ENCODE measurements around the gene CHP1. TPM values are rescaled to one million over a fixed set of nuclear protein-coding genes. Genes with fewer than 3 reads are reported as not detected.
"Not testable (repeated sequence)": the region's sequence is repeated elsewhere in the genome, so short reads cannot be mapped to it uniquely, and the experiment has no call there.

Gene CHP1
- polyA plus RNA-seq, 1 of the 3 experiments (the other 2 are of a cell fraction): 30.5 TPM

- CTCF ChIA-PET: no interaction called here
Measured at GRCh38 chr15:41233367-41233771, 2.3 kb downstream of the CHP1 start.

GRCh38 chr15:41235228-41235627 is 4.2 kb downstream of the CHP1 start:
- H3K9ac ChIP-seq; H3K9me3 ChIP-seq; POLR2A ChIA-PET; H2AFZ ChIP-seq (ENCODE audit: low read depth); H4K20me1 ChIP-seq (ENCODE audit: insufficient read depth); DNase-seq; H3K9me2 ChIP-seq; H3K4me1 ChIP-seq (ENCODE audit: control insufficient read depth in 1 of 2, insufficient read depth in 2 of 2, low read depth in 1 of 2, low read length in 1 of 2); H3K36me3 ChIP-seq (replicated peaks in 1 of 2; ENCODE audit: control insufficient read depth in 1 of 2, insufficient read depth in 2 of 2, low read length in 1 of 2); H3F3A ChIP-seq (replicated peaks; ENCODE audit: insufficient read depth); H3K4me2 ChIP-seq; H3K27me3 ChIP-seq (ENCODE audit: insufficient read depth); H3K27ac ChIP-seq (ENCODE audit: low read depth in 2 of 2, low read length in 1 of 2); H3K4me3 ChIP-seq (ENCODE audit: low read depth in 2 of 2, low read length in 1 of 2): not testable (repeated sequence)
- peaks cover 65% of the 10 kb centered on the region for H3K79me2 ChIP-seq (ENCODE audit: insufficient read depth)
- 91% methylated on average over 5 of the region's 5 CpGs for WGBS (ENCODE audit: low lambda C conversion rate)
- CTCF ChIA-PET: interaction anchor here (1.0 kb wide), 1 partner anchor 11 kb away, joined by 5 read pairs; no protein-coding TSS in a partner anchor

More at GRCh38 chr15:41233367-41233771, 2.3 kb downstream of the CHP1 start:
- Histone ChIP-seq H3K27ac (ENCODE audit: low read depth in 2 of 2, low read length in 1 of 2) (no peak overlapping the region), H3F3A (replicated peaks; ENCODE audit: insufficient read depth) (peaks cover 11% of the 10 kb centered on the region), H3K4me3 (ENCODE audit: low read depth in 2 of 2, low read length in 1 of 2) (no peak overlapping the region), H3K79me2 (ENCODE audit: insufficient read depth) (peaks cover 61% of the 10 kb centered on the region), H3K9me3 (no peaks in the 10 kb centered on the region), H3K9me2 (no peaks in the 10 kb centered on the region), H3K9ac (no peak overlapping the region), H2AFZ (ENCODE audit: low read depth) (no peak overlapping the region), H4K20me1 (ENCODE audit: insufficient read depth) (peaks cover 7% of the 10 kb centered on the region; the same call in 1 of the 2 replicates), H3K36me3 (replicated peaks in 1 of 2; ENCODE audit: control insufficient read depth in 1 of 2, insufficient read depth in 2 of 2, low read length in 1 of 2) (no peaks in the 10 kb centered on the region), H3K27me3 (ENCODE audit: insufficient read depth) (no peaks in the 10 kb centered on the region), H3K4me1 (ENCODE audit: control insufficient read depth in 1 of 2, insufficient read depth in 2 of 2, low read depth in 1 of 2, low read length in 1 of 2) (peaks cover 0 to 8% of the 10 kb centered on the region in 2 experiments; a peak in 2 of 4 replicates), H3K4me2 (peak overlapping the region; percentile 95)
- no peak for DNase-seq
- WGBS (ENCODE audit: low lambda C conversion rate): 56% methylated on average over 1 of the region's 1 CpG
- TF ChIP-seq ELF1 (IDR thresholded peaks at IDR 0.05) (peak; percentile 64), JUND (IDR thresholded peaks at IDR 0.05) (peak; percentile 58), NRF1 (IDR thresholded peaks at IDR 0.05; ENCODE audit: low read depth, low read length) (no peak), FOSL2 (IDR thresholded peaks at IDR 0.05; ENCODE audit: borderline replicate concordance, low read depth) (peak; percentile 74; the same call in 1 of the 2 replicates)
- TF ChIP-seq, protein P1, sequence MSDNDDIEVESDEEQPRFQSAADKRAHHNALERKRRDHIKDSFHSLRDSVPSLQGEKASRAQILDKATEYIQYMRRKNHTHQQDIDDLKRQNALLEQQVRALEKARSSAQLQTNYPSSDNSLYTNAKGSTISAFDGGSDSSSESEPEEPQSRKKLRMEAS (IDR thresholded peaks at IDR 0.05; ENCODE audit: low read depth): peak; percentile 51; the same call in 1 of the 2 replicates
- POLR2A ChIA-PET: no interaction called here

- ChIA-PET CTCF (interaction anchor here (1.0 kb wide), 1 partner anchor 10 kb away, joined by 5 read pairs; no protein-coding TSS in a partner anchor), POLR2A (no interaction called here)
- TF ChIP-seq, protein P1 (IDR thresholded peaks at IDR 0.05; ENCODE audit: low read depth): no peak
- TF ChIP-seq IRF3 (IDR thresholded peaks at IDR 0.05; ENCODE audit: low read depth, low read length) (no peak), POLR2AphosphoS5 (IDR thresholded peaks at IDR 0.05; ENCODE audit: low read depth, low read length) (no peak), TCF12 (IDR thresholded peaks at IDR 0.05) (no peak), USF2 (IDR thresholded peaks at IDR 0.05; ENCODE audit: borderline replicate concordance, low read depth, low read length) (no peak), RXRA (IDR thresholded peaks at IDR 0.05; ENCODE audit: borderline replicate concordance, low read depth) (no peak), JUND (IDR thresholded peaks at IDR 0.05) (no peak), RCOR1 (IDR thresholded peaks at IDR 0.05; ENCODE audit: low read length) (no peak), EP300 (IDR thresholded peaks at IDR 0.05; ENCODE audit: borderline replicate concordance in 1 of 2, low read depth in 1 of 2, low read length in 1 of 2) (no peak), EZH2phosphoT487 (IDR thresholded peaks at IDR 0.05; ENCODE audit: borderline replicate concordance, low read depth) (no peak), NRF1 (IDR thresholded peaks at IDR 0.05; ENCODE audit: low read depth, low read length) (no peak), GABPA (IDR thresholded peaks at IDR 0.05; ENCODE audit: low read depth) (no peak), RAD21 (IDR thresholded peaks at IDR 0.05; ENCODE audit: low read length) (no peak), ELF1 (IDR thresholded peaks at IDR 0.05) (no peak), CTCF (IDR thresholded peaks at IDR 0.05) (no peak), YY1 (IDR thresholded peaks at IDR 0.05; ENCODE audit: low read depth) (no peak), TEAD4 (IDR thresholded peaks at IDR 0.05; ENCODE audit: borderline replicate concordance, insufficient read depth) (no peak)
- Histone ChIP-seq H2AFZ (ENCODE audit: low read depth) (no peak overlapping the region), H3K36me3 (replicated peaks in 1 of 2; ENCODE audit: control insufficient read depth in 1 of 2, insufficient read depth in 2 of 2, low read length in 1 of 2) (no peaks in the 10 kb centered on the region), H3K4me2 (no peak overlapping the region), H3F3A (replicated peaks; ENCODE audit: insufficient read depth) (peaks cover 3% of the 10 kb centered on the region), H3K4me1 (ENCODE audit: control insufficient read depth in 1 of 2, insufficient read depth in 2 of 2, low read depth in 1 of 2, low read length in 1 of 2) (peaks cover 0 to 8% of the 10 kb centered on the region in 2 experiments; a peak in 2 of 4 replicates), H4K20me1 (ENCODE audit: insufficient read depth) (peaks cover 7% of the 10 kb centered on the region; the same call in 1 of the 2 replicates), H3K9me2 (no peaks in the 10 kb centered on the region), H3K79me2 (ENCODE audit: insufficient read depth) (peaks cover 71% of the 10 kb centered on the region), H3K9ac (no peak overlapping the region), H3K27ac (ENCODE audit: low read depth in 2 of 2, low read length in 1 of 2) (no peak overlapping the region), H3K9me3 (no peaks in the 10 kb centered on the region), H3K27me3 (ENCODE audit: insufficient read depth) (no peaks in the 10 kb centered on the region), H3K4me3 (ENCODE audit: low read depth in 2 of 2, low read length in 1 of 2) (no peak overlapping the region)
- DNase-seq: no peak
Measured at GRCh38 chr15:41235929-41236328, 4.9 kb downstream of the CHP1 start.

Data from SK-N-SH (cell line).